Tibial nerve (tissue), 4 donors: ENCODE results near the gene EVX1. TPM values are rescaled to one million over a fixed set of nuclear protein-coding genes. Genes with fewer than 3 reads are reported as not detected.

Experiments
- DNase-seq, 2 donors: peaks; one replicate each; pipeline ENCODE4 v3.0.0-alpha.2; 2019; ENCODE audit warnings: low spot score in 2 of 2
- H3K27ac ChIP-seq, 4 donors: fragments of 200-600 bp; sonication (generic) in 3 of 4; one replicate each; pipeline ENCODE4 v1.5.1; 2017 to 2019; ENCODE audit warnings: mild to moderate bottlenecking in 1 of 4
- H3K27me3 ChIP-seq, 2 donors: fragments of 200-600 bp; sonication (generic) in 1 of 2; one replicate each; pipeline versions ENCODE4 v1.5.1 to v1.6.0; 2017 to 2019
- H3K36me3 ChIP-seq, 3 donors: fragments of 200-600 bp; sonication (generic); one replicate each; pipeline ENCODE4 v1.5.1; 2018 to 2019
- H3K4me1 ChIP-seq, 4 donors: fragments of 200-600 bp; sonication (generic) in 3 of 4; one replicate each; pipeline ENCODE4 v1.5.1; 2017 to 2019
- H3K4me3 ChIP-seq, 4 donors: fragments of 200-600 bp; sonication (generic) in 3 of 4; one replicate each; pipeline ENCODE4 v1.5.1; 2017 to 2019; ENCODE audit warnings: mild to moderate bottlenecking in 1 of 4, moderate library complexity in 1 of 4
- H3K9me3 ChIP-seq, 4 donors: fragments of 200-600 bp; sonication (generic) in 3 of 4; one replicate each; pipeline ENCODE4 v1.5.1; 2017 to 2019
- EP300 ChIP-seq, 2 donors: sonication (generic); formaldehyde crosslinking; IDR thresholded peaks; one replicate each; pipeline ENCODE4 v1.6.1; 2017; ENCODE audit warnings: antibody characterized with exemption in 2 of 2, mild to moderate bottlenecking in 1 of 2
- POLR2A ChIP-seq, 2 donors: fragments of 450-650 bp; IDR thresholded peaks; one replicate each; pipeline ENCODE4 v1.6.1; 2017; ENCODE audit warnings: antibody characterized with exemption in 2 of 2, mild to moderate bottlenecking in 2 of 2, moderate library complexity in 2 of 2
- WGBS, 2 donors: methylation state at CpG; one replicate each; pipeline ENCODE4 v1.1.5; 2018; 5-methylcytosine and 5-hydroxymethylcytosine counted together
- total RNA-seq, 4 donors: library from RNA; depleted of rRNA; stranded (reverse); fragments of >200 nt; gene quantifications; one replicate each; pipeline ENCODE4 v1.1.0, GENCODE V29; 2016
- TF ChIP-seq, protein P1 (sequence below), 5 experiments: fragments of 200-600 bp in 3 of 5; fragments of 450-650 bp in 2 of 5; sonication (generic) in 3 of 5; IDR thresholded peaks; one replicate each; pipeline ENCODE4 v1.5.1; 2016 to 2019; ENCODE audit warnings: antibody characterized with exemption in 5 of 5, mild to moderate bottlenecking in 3 of 5, moderate library complexity in 2 of 5

EVX1 gene
- total RNA-seq, 4 donors from 2014 or later: not detected

GRCh38 chr7:27205325-27206280 lies 37.0 kb upstream of the EVX1 start:
- Histone ChIP-seq H3K4me1 (peaks cover 0 to 44% (median 18%) of the 10 kb centered on the region in 4 donors), H3K9me3 (no peaks in the 10 kb centered on the region), H3K27ac (no peak overlapping the region), H3K36me3 (no peaks in the 10 kb centered on the region), H3K4me3 (peak overlapping the region in 2 of 4 donors; percentile 6 to 35), H3K27me3 (peaks cover 0 to 99% of the 10 kb centered on the region in 2 donors)
- no peak for DNase-seq
- WGBS, 2 donors: 19 to 32% methylated on average over 40 to 48 of the region's 52 CpGs
- TF ChIP-seq, protein P1, sequence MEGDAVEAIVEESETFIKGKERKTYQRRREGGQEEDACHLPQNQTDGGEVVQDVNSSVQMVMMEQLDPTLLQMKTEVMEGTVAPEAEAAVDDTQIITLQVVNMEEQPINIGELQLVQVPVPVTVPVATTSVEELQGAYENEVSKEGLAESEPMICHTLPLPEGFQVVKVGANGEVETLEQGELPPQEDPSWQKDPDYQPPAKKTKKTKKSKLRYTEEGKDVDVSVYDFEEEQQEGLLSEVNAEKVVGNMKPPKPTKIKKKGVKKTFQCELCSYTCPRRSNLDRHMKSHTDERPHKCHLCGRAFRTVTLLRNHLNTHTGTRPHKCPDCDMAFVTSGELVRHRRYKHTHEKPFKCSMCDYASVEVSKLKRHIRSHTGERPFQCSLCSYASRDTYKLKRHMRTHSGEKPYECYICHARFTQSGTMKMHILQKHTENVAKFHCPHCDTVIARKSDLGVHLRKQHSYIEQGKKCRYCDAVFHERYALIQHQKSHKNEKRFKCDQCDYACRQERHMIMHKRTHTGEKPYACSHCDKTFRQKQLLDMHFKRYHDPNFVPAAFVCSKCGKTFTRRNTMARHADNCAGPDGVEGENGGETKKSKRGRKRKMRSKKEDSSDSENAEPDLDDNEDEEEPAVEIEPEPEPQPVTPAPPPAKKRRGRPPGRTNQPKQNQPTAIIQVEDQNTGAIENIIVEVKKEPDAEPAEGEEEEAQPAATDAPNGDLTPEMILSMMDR (IDR thresholded peaks at IDR 0.05): no peak
- TF ChIP-seq POLR2A (IDR thresholded peaks at IDR 0.05) (no peak), EP300 (IDR thresholded peaks at IDR 0.05) (no peak)

DNA sequence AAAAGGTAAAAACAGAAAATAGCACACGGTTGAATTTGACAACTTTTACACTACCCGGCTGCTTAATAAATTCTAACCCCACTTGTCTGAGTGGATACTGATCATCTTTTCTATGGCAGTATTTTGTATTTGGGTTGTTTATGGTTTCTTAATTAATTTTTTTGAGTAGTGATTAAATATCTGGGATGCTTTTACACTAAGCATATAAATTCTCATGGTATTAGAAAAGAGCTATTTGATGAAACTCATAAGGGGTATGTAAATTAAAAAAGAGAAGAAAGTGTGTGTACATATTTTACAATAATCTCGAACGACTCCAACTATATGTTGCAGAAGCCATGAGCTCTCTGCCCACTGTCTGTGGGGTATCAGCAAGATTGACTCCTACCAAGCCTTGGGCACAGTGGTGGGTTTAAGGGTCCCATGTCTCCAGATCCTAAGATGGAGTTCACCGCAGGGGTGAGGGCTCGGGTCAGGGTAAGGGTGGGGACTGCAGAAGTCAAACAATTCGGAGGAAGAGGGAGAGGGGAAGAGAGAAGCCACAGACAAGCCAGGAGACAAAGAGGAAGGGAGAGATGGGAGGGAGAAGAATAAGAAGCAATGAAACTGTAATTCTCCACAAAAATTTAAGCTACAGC lies 35.1 kb upstream of the EVX1 start:
- H3K9me3 ChIP-seq: no peaks in the 10 kb centered on the region
- 47 to 54% methylated on average over 7 of the region's 7 CpGs for WGBS, 2 donors
- H3K27ac ChIP-seq: no peak overlapping the region
- no peak for DNase-seq
- TF ChIP-seq POLR2A (IDR thresholded peaks at IDR 0.05) (no peak), EP300 (IDR thresholded peaks at IDR 0.05) (no peak)
- TF ChIP-seq, protein P1 (IDR thresholded peaks at IDR 0.05): no peak
- no peaks in the 10 kb centered on the region for H3K36me3 ChIP-seq
- peaks cover 0 to 32% (median 14%) of the 10 kb centered on the region in 4 donors for H3K4me1 ChIP-seq
- H3K4me3 ChIP-seq: no peak overlapping the region
- peaks cover 0 to 99% of the 10 kb centered on the region in 2 donors for H3K27me3 ChIP-seq

- H3K9me3 ChIP-seq: no peaks in the 10 kb centered on the region
- H3K27ac ChIP-seq: no peak overlapping the region
- no peaks in the 10 kb centered on the region for H3K36me3 ChIP-seq
- no peak overlapping the region for H3K4me3 ChIP-seq
- WGBS, 2 donors: 83 to 85% methylated on average over 4 of the region's 4 CpGs
- H3K27me3 ChIP-seq: peaks cover 0 to 99% of the 10 kb centered on the region in 2 donors
- TF ChIP-seq POLR2A (IDR thresholded peaks at IDR 0.05): no peak
- TF ChIP-seq, protein P1 (IDR thresholded peaks at IDR 0.05): no peak
- TF ChIP-seq EP300 (IDR thresholded peaks at IDR 0.05): no peak
- peaks cover 0 to 47% (median 23%) of the 10 kb centered on the region in 4 donors for H3K4me1 ChIP-seq
- DNase-seq: no peak
Measured at GRCh38 chr7:27208998-27209397, 33.6 kb upstream of the EVX1 start.

GRCh38 chr7:27209933-27210440 lies 32.6 kb upstream of the EVX1 start:
- Histone ChIP-seq H3K27me3 (peaks cover 0 to 99% of the 10 kb centered on the region in 2 donors), H3K36me3 (no peaks in the 10 kb centered on the region), H3K4me1 (peaks cover 0 to 38% (median 20%) of the 10 kb centered on the region in 4 donors), H3K27ac (no peak overlapping the region), H3K9me3 (no peaks in the 10 kb centered on the region), H3K4me3 (no peak overlapping the region)
- TF ChIP-seq, protein P1 (IDR thresholded peaks at IDR 0.05): no peak
- no peak for TF ChIP-seq POLR2A (IDR thresholded peaks at IDR 0.05)
- TF ChIP-seq EP300 (IDR thresholded peaks at IDR 0.05): no peak
- no peak for DNase-seq
- WGBS, 2 donors: 54 to 59% methylated on average over 11 of the region's 11 CpGs
